GM19467 (cell line): ENCODE results near the gene ATR.

Experiments used
- ATAC-seq: cut with Tn5 transposase; IDR thresholded peaks from one replicate; pipeline ENCODE4 v1.9.1; 2021; ENCODE audit warnings: mild to moderate bottlenecking, moderate library complexity; ENCODE audit not compliant: unreplicated experiment

ATR gene

DNA sequence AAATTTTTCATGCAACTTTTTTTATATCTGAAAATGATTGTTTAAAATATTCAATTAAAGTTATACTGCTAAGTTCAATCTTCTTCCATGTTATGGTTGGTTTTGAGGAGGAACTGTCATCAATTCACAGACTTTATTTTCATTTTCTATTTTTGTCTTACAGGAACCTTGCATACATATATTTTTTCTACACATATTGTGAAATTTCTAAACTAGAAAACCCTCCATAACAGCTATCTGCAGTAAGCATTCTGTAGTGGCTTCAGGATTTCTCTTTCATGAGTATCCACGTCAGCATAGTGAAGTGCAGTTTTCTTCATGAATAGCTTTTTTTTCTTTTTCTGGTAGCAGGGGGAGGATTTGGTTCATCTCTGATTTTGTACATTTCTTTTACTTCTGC, 48.2 kb downstream of the ATR start:
- ATAC-seq, result no peak

DNA sequence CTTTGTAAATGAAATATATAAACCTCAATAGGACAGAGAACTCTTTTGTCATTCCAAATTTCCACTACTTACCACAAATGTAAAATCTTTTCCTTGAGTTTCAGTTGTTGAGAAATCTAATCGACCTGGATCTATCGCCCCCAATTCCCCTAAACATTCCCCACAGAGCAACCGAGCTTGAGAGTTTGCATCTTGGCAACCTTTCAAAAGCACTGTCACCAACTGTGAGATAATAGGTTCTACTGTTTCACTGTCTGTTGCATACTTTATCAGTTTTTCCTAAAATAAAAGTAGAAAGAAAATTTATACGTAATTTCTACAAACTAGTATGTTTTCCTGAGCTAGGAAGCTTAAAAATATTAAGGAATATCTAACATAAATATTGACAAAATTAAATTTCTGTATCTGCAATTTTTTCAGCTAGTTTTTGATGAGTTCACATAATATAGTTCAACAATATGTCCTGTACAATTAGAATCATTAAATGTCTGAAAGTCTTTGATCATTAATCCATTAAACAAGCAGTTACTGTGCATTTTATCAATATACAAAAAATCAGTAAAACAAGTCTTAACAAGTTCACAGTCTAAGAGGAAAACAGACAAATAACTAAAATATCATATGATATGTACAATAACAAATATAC, 54.5 kb downstream of the ATR start:
- no peak for ATAC-seq

DNA sequence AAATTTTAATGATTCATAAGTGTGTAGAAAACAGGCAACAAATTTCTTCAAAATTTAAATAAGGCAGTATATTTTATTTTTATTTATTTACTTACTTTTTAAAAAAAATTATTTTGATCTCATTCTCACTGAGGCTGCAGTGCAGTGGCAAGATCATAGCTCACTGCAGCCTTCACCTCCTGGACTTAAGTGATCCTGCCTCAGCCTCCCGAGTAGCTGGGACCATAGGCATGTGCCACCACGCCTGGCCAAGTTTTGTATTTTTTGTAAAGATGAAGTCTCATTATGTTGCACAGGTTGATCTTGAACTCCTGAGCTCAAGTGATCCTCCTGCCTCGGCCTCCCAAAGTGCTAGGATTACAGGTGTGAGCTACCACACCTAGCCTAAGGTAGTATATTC, 69.5 kb downstream of the ATR start:
- no peak for ATAC-seq

DNA sequence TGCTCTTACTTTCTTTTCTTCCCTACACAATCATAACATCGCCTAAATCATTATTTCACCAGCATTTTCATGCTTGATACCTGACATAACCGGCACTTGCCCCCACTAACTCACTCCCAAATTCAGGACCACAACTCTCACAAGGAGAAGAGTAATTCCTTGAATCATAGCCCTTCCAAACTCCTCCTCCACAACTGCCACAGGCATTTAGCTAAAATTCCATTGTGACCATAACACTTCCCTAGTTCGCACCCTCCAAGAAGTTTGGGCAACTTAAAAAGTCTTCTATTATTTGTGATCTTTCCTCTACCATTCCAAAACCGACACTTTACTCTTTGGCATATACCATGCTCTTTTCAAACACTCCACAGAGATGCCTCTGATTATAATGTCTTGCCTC, 71.3 kb downstream of the ATR start:
- ATAC-seq, result no peak

DNA sequence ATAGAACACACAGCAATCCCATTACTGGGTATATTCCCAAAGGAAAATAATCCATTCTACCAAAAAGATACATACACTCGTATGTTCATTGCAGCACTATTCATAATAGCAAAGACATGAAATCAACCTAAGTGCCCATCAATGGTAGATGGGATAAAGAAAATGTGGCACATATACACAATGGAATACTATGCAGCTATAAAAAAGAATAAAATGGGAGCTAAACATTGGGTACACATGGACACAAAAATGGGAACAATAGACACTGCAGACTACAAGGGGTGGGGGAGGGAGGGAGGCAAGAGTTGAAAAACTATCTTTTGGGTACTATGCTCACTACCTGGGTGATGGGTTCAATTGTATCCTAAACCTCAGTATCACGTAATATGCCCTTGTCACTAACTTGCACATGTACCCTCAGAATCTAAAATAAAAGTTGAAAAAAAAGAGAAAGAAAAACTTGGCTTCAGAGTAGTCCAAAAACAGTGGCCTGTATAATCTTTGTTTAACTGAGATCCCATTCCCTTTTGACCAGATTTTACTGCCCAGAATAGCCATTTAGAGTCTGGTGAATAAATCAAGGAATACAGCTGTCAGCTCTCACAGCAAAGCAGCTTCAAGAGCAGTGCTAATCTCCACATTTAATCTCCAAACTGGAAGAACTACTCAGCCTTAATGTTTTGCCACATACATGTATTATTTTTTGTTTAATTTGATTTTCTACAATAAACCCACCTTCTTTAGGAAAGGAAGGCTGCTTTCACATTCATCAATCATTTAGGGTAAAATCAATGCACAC, 76.1 kb downstream of the ATR start:
- ATAC-seq, result no peak

DNA sequence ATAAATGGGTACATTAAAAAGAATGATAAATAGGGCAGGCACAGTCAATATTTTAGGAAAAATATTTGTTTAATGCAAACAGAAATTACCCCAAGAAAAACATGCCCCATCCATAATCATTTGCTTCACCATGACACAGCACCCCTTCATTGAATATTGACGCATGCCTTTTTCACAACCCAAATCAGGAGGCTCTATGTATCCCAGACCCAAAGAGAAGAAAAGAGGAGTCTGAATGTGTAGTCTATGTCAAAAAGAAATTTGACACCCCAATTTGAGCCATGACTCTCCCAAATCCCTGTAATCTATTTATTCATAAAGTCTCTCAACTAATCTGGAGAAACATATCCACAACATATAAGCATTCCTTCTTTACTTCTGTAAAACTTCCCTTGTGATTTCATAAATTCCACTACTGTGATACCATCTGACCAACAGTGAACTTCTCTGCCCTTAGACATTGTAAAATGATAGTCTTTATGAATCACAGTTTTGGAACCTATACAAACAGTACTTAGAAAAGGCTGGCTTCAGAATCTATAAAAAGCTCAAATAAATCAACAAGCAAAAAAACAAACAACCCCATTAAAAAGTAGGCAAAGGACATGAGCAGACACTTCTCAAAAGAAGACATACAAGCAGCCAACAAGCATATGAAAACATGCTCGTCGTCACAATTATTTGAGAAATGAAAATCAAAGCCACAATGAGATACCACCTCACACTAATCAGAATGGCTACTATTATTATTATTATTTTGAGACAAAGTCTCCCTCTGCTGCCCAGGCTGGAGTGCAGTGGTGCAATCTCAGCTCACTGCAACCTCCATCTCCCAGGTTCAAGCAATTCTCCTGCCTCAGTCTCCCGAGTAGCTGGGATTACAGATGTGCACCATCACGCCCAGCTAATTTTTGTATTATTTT, 77.3 kb downstream of the ATR start:
- ATAC-seq, result no peak

DNA sequence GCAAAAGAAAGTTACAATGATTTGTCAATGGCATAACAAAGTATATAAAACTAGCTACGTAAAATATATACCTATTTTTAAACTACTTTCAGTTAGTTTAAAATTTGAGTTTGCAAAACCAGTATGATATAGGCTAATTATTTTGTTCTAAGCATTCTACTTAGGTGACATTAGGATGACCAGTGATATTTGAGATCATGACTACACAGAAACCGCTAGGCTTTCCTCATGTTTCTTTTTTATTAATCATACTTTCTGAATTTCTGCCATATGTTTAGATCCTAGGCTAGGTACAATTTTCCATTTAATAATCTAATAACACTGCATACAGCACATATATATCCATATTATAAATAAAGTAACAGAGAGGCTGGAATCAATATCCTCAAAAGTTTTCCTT, 78.3 kb downstream of the ATR start:
- no peak for ATAC-seq

DNA sequence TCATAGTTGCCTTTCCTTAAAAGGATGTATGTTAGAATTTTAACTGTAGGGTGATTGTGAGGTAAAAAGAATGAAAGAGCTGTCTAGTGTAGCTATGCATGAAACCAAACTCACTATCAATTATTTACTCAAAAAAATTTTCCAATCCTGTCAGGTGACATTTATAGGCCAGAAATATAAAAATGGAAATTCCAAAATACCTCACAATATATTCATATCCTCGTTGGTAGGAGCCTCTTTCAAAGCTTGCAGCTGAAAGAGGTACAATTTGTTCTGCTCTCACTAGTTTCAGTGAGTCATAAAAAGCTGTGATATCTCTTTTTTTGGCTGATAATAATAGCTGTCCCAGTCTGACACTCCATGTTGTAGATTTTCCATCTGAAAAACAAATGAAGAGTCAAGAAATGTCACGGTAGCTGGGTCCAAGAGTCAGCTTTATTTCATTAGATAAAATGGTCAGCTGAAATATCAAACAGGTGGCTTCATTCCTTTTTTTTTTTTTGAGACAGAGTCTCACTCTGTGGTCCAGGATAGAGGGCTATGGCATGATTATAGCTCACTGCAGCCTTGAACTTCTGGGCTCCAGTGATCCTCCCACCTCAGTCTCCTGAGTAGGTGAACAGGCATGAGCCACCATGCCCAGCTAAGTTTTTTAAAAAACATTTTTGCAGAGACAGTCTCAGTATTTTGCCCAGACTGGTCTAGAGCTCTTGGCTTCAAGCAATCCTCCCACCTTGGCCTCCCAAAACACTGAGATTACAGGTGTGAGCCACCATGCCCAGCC, 79.9 kb downstream of the ATR start:
- no peak for ATAC-seq

DNA sequence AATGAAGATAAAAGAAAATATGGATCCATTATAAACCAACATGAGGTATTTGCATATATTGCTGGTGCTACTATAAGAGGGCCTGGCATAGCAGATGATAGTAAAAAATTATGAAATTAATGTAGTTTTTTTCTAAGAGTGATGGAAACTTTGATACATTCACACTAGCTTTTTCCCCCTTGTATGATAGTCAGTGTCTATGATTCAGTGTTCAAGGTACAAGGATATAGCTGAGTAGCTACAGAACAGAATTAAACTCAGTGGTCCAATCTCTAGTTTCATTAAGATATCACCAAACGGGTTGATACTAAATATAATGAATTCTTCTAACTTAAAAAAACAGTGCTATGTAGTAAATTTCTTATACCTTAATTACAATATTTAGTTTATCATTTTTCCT, 80.8 kb downstream of the ATR start:
- no peak for ATAC-seq

DNA sequence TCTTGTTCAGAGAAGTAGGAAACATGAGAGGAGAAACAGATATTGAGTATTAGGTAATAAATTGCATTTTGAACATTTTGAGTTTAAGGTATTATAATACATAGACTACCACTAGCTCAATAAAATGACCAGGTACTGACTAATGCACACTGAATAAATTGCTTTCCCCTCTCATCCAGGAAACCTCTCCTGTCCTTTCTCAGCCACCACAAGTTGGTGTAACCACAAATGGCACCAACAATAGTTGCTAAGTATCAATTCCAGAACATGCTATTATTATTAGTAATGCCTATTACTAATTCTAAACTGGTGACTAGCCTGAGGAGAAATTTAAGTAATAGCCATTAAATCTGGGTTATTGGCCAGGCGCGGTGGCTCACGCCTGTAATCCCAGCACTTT, 83.4 kb downstream of the ATR start:
- no peak for ATAC-seq

DNA sequence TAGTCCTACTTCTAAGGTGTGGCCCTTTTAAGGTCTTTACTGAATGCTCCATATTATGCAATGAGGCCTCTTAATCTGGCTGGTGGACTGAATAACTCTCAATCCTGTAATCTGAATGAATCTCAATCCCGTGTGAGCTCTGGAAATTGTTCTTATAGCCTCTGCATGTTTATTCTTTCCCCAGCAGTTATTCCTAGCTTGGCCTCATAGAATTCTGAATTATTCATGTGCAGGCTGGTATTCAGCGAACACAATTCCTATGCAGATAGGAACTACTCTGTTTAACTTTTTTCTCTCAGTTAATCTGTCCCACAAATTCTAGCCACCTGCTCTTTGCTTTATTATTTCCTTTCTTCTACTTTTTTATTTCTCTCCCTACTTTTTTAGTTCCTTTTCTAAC, 86.3 kb downstream of the ATR start:
- ATAC-seq, result no peak

DNA sequence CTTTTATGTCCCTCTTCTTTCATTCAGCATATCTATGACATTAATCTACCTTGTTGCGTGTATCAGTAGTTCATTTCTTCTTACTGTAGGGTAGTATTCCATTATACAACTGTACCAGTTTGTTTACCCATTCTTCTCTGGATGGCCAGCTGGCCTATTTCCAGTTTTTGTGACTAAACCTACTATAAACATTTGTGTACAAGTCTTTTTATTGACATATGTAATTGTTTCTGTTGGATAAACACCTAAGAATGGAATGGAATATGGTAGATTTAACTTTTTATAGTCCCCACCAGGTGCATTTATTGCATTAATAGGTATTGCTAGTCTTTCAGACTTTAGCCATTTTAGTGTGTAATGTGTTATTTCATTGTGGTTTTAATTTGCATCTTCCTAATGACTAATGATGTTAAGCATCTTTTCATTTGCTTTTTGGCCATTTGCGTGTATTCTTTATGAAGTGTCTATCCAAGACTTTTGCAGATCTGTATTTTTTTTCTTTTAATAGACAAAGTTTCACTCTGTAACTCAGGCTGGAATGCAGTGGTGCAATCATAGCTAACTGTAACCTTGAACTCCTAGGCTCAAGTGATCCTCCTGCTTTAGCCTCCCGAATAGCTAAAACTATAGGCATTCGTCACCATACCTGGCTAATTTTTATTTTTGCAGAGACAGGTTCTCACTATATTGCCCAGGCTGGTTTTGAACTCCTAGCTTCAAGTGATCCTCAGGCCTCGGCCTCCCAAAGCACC, 88.8 kb downstream of the ATR start:
- no peak for ATAC-seq

DNA sequence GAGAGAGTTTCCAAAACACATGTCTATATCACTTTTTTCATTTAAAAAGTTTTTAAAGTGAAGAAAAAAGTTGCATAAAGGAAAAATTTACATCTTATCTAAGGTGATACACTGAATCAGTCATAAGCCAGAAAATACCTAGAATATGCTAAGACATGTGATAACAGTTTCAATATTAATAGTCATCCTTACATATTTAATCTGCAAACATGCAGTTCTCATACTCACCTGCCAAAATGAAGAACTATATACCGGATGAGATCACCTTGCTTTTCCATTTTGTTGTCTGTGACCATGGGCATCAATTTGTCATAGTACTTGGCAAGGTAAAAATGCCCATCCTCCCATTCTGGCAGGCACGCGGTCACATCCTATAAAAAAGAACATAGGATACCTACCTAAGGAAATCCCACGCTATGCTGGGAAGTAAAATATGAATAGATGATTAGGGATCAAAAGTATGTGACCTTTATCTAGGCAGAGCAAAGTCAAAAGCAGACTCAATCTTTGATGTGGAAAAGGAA, 93.6 kb downstream of the ATR start:
- ATAC-seq, result no peak

DNA sequence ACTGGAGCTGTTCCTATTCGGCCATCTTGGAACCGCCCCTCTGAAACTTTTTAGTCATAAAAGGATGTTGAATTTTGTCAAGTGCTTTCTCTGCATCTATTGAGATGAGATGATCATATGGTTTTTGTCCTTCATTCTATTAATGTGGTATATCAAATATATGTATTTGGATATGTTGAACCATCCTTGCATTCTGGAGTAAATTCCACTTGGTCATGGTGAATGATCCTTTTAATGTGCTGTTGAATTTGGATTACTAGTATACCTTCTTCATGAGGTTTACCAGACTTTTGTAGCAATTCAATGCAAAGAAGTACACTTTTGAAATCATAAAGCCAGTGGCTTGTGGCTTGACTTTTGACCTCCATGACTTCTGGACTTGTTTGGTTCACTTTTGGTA, 97.3 kb downstream of the ATR start:
- no peak for ATAC-seq

DNA sequence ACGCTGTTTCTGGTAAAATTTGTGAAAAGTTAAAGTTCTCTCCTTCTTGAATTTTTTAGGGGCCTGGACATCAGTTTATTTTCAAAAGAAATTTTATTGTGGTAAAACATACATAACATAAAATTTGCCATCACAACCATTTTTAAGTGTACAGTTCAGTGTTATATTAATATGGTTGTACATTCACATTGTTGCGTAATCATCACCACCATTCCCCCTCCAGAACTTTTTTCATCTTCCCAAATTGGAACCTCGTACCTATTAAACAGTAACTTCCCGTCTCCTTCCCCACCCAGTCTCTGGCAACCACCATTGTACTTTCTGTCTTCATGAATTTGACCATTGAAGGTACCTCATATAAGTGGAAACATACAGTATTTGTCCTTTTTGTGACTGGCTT, 107.7 kb downstream of the ATR start:
- no peak for ATAC-seq

DNA sequence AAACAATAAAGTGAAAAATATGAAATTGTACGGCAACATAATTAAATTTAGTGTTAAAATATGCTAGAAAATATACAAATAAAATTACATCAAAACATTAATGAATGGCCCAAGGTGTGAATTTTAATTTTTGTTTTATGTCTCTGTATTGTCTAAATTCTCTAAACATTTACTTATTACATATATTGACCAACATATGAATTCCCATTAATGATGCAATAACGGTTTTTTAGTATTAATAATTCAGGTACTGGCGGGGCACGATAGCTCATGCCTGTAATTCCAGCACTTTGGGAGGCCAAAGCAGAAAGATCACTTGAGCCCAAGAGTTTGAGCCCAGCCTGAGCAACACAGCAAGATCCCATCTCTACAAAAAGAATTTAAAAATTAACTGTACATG, 110.1 kb downstream of the ATR start:
- no peak for ATAC-seq

DNA sequence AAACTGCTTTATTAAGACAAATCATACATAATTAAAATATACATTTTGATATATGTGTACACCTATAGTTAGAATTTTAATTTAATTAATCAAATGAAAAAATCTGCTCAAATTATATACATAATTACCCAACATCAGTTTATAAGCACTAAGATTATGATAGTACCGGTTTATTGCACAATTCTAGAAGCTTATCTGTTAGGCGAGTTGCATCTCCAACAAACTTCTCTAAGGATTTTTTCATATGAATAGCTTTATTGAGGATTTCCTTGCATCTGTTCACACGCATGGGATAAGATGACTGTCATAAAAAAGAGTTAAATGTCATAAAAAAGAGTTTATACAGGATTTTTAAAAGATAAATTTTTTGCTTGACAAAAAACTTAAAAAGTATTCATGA, 110.8 kb downstream of the ATR start:
- no peak for ATAC-seq

DNA sequence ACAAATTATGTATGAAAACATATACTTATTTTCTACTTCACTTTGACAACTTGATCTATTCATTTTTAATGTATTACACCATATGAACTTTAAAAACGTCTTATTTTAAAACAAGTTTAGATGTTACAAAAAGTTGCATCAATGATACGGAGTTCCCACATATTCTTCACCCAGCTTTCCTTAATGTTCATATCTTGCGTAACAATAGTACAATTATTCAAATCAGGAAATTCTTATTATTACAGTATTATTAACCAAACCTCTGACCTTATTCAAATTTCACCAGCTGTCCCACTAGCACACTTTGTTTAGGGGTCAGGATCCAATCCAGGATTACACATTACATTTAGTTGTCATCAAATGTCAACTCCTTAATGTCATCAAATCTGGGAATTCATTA, 117.8 kb downstream of the ATR start:
- ATAC-seq, result no peak

DNA sequence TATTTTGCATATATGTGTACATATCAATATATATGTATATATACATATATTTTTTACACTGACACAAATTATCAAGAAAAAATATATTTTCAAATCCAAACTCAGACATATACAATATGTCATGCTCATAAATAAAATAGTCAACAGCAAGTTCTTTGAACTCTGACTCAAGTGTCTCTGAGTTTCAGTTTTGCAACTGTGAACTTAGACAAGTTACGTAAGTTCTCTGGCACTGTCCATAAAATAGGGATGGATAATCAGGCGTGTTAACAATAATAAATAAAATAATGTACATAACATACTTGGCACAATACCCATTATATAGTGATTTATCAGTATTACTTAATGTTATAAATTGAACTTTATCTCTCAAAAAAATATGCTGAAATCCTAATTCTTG, 118.6 kb downstream of the ATR start:
- no peak for ATAC-seq

DNA sequence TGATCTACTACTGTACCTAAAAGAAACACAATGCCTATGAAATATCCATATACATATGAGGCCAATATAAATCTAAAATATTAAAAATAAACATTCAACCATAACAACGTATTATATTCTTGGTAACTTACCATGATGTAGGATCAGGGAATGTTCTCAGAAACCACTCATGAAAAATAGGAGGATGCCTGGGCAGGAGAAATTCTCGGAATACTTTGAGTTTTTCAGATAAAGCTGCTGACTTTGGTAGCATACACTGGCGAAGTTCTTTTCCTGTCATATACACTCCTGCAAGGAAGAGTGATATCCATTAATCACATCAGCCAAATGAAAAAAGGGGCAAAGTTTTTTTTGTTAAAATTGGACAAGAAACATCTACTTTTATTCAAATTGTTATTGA, 119.4 kb downstream of the ATR start:
- ATAC-seq, result no peak
